ENCODE measurements around the gene SPACA4. TPM values are rescaled to one million over a fixed set of nuclear protein-coding genes. Genes with fewer than 3 reads are reported as not detected.
A peak's percentile ranks its signal among the peaks of the same experiment; 100 is the strongest.
"Not testable (repeated sequence)": the region's sequence is repeated elsewhere in the genome, so short reads cannot be mapped to it uniquely, and the experiment has no call there.

SPACA4 gene
- total RNA-seq, 2 experiments from 2014 or later = not detected

DNA sequence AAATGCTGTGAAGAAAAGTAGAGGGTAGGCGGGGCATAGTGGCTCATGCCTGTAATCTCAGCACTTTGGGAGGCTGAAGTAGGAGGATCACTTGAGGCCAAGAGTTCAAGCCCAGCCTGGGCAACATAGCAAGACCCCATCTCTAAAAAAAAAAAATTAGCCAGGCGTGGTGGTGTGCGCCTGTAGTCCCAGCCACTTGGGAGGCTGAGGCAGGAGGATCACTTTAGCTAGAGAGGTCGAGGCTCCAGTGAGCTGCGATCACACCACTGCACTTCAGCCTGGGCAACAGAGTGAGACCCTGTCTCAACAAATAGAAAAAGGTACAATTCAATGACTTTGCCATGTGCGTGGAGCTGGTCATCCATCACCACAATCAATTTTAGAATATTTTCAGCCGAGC, 28.6 kb upstream of the SPACA4 start:
- ATAC-seq; H3K27ac Mint-ChIP-seq; H3K4me3 Mint-ChIP-seq; H3K36me3 Mint-ChIP-seq (ENCODE audit: low read depth); H3K4me1 Mint-ChIP-seq (ENCODE audit: low read depth); POLR2A ChIA-PET; H3K27me3 Mint-ChIP-seq (ENCODE audit: low read depth); H3K9me3 Mint-ChIP-seq (ENCODE audit: insufficient read depth); DNase-seq: not testable (repeated sequence)
- CTCF ChIA-PET = interaction anchor here (1.0 kb wide), 1 partner anchor 187 kb away, joined by 3 read pairs; the partner anchor contains the start of gene KDELR1

DNA sequence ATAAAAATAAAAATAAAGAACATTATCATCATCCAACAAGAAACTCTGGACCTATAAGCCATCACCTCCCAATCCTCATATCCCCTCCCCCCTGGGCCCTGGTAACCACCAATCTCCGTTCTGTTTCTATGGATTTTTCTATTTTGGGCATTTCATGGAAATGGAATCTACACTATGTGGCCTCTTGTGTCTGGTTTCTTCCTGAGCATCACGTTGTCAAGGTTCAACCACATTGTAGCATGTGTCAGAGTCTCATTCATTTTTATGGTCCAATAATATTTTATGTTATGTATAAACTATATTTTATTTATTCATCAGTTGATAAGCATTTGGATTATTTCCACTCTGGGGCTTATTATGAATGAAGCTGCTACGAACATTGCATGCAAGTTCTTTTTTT, 27.7 kb upstream of the SPACA4 start:
- H3K4me3 Mint-ChIP-seq = no peak overlapping the region
- DNase-seq (no peak), ATAC-seq (no peak)
- peaks cover under 1% of the 10 kb centered on the region for H3K4me1 Mint-ChIP-seq (ENCODE audit: low read depth)
- no peaks in the 10 kb centered on the region for H3K9me3 Mint-ChIP-seq (ENCODE audit: insufficient read depth)
- POLR2A ChIA-PET = no interaction called here
- H3K36me3 Mint-ChIP-seq (ENCODE audit: low read depth) = no peaks in the 10 kb centered on the region
- CTCF ChIA-PET = interaction anchor here (1.7 kb wide), 1 partner anchor 89 kb away, joined by 6 read pairs; no protein-coding TSS in a partner anchor
- no peaks in the 10 kb centered on the region for H3K27me3 Mint-ChIP-seq (ENCODE audit: low read depth)
- H3K27ac Mint-ChIP-seq = no peak overlapping the region

DNA sequence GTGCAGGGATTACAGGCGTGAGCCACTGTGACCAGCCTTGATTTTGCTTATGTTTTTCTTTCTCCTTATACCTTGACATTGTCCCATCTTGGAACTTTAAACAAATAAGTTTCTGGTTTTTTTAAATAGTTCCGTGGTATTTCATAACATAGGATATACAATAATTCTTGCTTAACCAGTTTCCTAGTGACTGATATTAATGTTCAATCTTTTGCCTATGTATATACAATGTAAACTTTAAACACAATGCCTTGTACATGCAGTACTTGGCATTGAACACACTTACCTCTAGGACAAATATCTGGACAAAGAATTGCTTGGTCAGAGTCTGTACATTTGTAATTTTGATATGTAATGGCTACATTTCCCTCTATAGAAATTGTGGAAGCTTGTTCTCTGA, 24.4 kb upstream of the SPACA4 start:
- DNase-seq (no peak), ATAC-seq (no peak)
- H3K4me3 Mint-ChIP-seq = no peak overlapping the region
- H3K36me3 Mint-ChIP-seq (ENCODE audit: low read depth) = no peaks in the 10 kb centered on the region
- CTCF ChIA-PET = interaction anchor here (1.9 to 9.6 kb wide), 3 partner anchors 26 to 75 kb away, joined by 4 to 166 read pairs (median 18); no protein-coding TSS in a partner anchor
- H3K27me3 Mint-ChIP-seq (ENCODE audit: low read depth) = no peaks in the 10 kb centered on the region
- no peak overlapping the region for H3K27ac Mint-ChIP-seq
- POLR2A ChIA-PET = no interaction called here
- H3K9me3 Mint-ChIP-seq (ENCODE audit: insufficient read depth) = no peaks in the 10 kb centered on the region
- peaks cover 6% of the 10 kb centered on the region for H3K4me1 Mint-ChIP-seq (ENCODE audit: low read depth)

DNA sequence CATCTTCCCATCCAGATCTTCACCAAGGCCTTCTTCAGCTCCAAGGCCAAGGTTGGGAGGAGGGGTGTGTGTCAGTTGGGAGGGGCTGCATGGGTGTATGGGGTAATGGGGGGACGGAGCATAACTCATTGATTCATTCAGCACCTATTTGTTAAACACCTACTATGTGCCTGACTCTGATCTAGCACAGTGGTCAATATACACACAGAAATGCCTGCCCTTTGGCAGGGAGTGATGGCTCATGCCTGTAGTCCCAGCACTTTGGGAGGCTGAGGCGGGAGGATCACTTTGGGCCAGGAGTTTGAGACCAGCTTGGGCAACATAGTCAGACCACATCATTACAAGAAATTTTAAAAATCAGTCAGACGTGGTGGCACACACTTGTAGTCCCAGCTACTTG, 19.2 kb upstream of the SPACA4 start:
- ATAC-seq (no peak), DNase-seq (no peak)
- CTCF ChIA-PET = interaction anchor here (0.9 to 9.6 kb wide), 6 partner anchors 21 to 253 kb away, joined by 3 to 166 read pairs (median 5); partner anchors contain the start of gene KDELR1
- POLR2A ChIA-PET = no interaction called here
- no peaks in the 10 kb centered on the region for H3K36me3 Mint-ChIP-seq (ENCODE audit: low read depth)
- peaks cover 21% of the 10 kb centered on the region for H3K4me1 Mint-ChIP-seq (ENCODE audit: low read depth)
- H3K4me3 Mint-ChIP-seq = no peak overlapping the region
- H3K9me3 Mint-ChIP-seq (ENCODE audit: insufficient read depth) = no peaks in the 10 kb centered on the region
- no peak overlapping the region for H3K27ac Mint-ChIP-seq
- no peaks in the 10 kb centered on the region for H3K27me3 Mint-ChIP-seq (ENCODE audit: low read depth)

DNA sequence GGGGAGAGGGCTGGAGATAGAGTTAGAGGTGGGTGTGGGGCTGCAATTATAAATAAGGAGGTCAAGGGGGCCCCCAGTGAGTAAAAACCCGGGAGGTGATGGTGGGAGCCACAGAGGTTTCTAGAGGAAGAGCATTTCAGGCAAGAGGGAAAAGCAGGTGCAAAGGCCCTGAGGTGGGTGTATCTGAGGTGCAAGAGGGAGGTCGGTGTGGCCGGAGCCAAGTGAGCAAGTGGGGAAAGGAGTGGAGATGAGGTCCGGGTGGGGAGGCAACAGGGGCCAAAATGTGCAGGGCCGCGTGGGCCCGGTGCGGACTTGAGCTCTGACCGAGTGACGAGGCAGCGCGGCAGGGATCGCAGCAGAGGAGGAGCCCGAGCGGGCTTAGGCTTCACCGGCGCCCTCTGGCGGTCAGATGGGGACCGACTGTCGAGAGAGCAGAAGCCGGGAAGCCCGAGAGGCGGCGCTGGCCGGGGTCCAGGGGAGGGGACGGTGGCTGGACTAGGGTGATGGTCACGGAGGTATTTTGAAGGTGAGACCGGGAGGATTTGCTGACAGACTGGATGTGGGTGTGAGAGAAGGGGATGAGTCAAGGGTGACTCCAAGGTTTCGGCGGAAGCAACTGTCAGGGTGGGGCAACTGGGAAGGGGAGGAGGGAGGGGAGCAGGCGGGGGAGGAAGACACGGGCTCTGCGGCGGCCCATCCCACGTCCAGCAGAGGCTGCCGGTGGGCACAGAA, 17.7 kb upstream of the SPACA4 start:
- ChIA-PET POLR2A (interaction anchor here (0.6 to 0.8 kb wide), 2 partner anchors 20 to 30 kb away, joined by 3 read pairs; partner anchors contain the start of genes RPL18 and SPHK2), CTCF (interaction anchor here (0.5 to 9.6 kb wide), 25 partner anchors 8 to 275 kb away, joined by 3 to 166 read pairs (median 4); partner anchors contain the start of gene SPACA4)
- peaks cover 27% of the 10 kb centered on the region for H3K4me1 Mint-ChIP-seq (ENCODE audit: low read depth)
- peak overlapping the region; percentile 87 for H3K27ac Mint-ChIP-seq
- H3K4me3 Mint-ChIP-seq = peak overlapping the region; percentile 77
- H3K36me3 Mint-ChIP-seq (ENCODE audit: low read depth) = no peaks in the 10 kb centered on the region
- peak; percentile 92 for DNase-seq
- H3K9me3 Mint-ChIP-seq (ENCODE audit: insufficient read depth) = no peaks in the 10 kb centered on the region
- peak; percentile 94 for ATAC-seq
- H3K27me3 Mint-ChIP-seq (ENCODE audit: low read depth) = no peaks in the 10 kb centered on the region

DNA sequence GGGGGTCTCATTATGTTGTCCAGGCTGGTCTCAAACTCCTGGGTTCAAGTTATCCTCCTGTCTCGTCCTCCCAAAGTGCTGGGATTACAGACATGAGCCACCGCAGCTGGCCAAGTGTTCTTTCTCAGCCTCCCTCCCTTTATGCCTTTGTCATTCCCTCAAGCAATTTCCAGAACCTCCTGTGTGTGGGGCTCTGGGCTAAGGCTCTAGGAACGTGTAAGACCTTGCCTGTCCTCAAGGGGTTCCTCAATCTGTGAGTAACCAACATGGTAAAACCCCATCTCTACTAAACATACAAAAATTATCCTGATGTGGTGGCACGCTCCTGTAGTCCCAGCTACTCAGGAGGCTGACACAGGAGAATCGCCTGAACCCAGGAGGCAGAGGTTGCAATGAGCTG, 15.5 kb upstream of the SPACA4 start:
- DNase-seq (no peak), ATAC-seq (no peak)
- CTCF ChIA-PET = interaction anchor here (0.7 to 9.6 kb wide), 4 partner anchors 17 to 204 kb away, joined by 3 to 166 read pairs (median 18); no protein-coding TSS in a partner anchor
- peaks cover 21% of the 10 kb centered on the region for H3K4me1 Mint-ChIP-seq (ENCODE audit: low read depth)
- no peak overlapping the region for H3K27ac Mint-ChIP-seq
- H3K27me3 Mint-ChIP-seq (ENCODE audit: low read depth) = no peaks in the 10 kb centered on the region
- H3K9me3 Mint-ChIP-seq (ENCODE audit: insufficient read depth) = no peaks in the 10 kb centered on the region
- POLR2A ChIA-PET = no interaction called here
- H3K36me3 Mint-ChIP-seq (ENCODE audit: low read depth) = no peaks in the 10 kb centered on the region
- no peak overlapping the region for H3K4me3 Mint-ChIP-seq

DNA sequence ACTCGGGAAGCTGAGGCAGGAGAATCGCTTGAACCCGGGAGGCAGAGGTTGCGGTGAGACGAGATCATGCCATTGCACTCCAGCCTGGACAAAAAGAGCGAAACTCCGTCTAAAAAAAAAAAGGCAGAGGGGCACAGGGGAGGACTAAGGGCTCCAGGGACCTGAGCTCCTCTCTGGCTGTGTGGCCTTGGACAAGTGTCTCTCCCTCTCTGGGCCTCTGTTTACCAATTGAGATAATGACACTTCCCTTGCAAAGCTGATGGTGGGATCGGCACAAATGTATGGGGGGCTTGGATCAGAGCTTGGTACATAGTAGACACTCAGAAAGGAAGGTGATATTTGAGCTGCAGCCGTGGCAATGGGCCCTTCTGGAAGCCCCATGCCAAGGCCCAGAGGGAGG, 11.4 kb upstream of the SPACA4 start:
- peaks cover 10% of the 10 kb centered on the region for H3K4me1 Mint-ChIP-seq (ENCODE audit: low read depth)
- ATAC-seq (no peak), DNase-seq (no peak)
- H3K4me3 Mint-ChIP-seq = peak overlapping the region; percentile 27
- ChIA-PET CTCF (interaction anchor here (0.7 to 2.9 kb wide), 3 partner anchors 11 to 105 kb away, joined by 3 to 14 read pairs (median 5); no protein-coding TSS in a partner anchor), POLR2A (no interaction called here)
- no peaks in the 10 kb centered on the region for H3K9me3 Mint-ChIP-seq (ENCODE audit: insufficient read depth)
- H3K27ac Mint-ChIP-seq = peak overlapping the region; percentile 64
- no peaks in the 10 kb centered on the region for H3K36me3 Mint-ChIP-seq (ENCODE audit: low read depth)
- H3K27me3 Mint-ChIP-seq (ENCODE audit: low read depth) = no peaks in the 10 kb centered on the region

DNA sequence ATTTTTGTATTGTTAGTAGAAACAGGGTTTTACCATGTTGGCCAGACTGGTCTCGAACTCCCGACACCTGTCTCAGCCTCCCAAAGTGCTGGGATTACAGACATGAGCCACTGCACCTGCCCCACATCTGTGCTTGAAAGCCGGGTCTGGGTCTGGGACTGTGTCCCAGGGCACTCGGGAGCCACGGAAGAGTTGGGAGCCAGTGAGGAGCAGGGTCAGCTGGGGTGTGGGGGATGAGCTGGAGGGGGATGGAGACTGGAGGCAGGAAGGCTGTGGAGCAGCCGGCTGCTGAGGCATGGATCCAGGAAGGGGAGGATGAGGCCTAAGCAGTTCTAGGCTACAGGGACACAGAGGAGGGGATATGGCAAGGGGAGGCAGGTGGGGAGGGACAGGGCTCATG, 10.7 kb upstream of the SPACA4 start:
- Mint-ChIP-seq H3K4me1 (ENCODE audit: low read depth) (peaks cover 10% of the 10 kb centered on the region), H3K27ac (peak overlapping the region; percentile 84), H3K9me3 (ENCODE audit: insufficient read depth) (no peaks in the 10 kb centered on the region), H3K4me3 (peak overlapping the region; percentile 67), H3K27me3 (ENCODE audit: low read depth) (no peaks in the 10 kb centered on the region), H3K36me3 (ENCODE audit: low read depth) (no peaks in the 10 kb centered on the region)
- POLR2A ChIA-PET = no interaction called here
- no peak for ATAC-seq
- CTCF ChIA-PET = interaction anchor here (0.7 to 2.9 kb wide), 2 partner anchors 12 to 13 kb away, joined by 3 to 14 read pairs; no protein-coding TSS in a partner anchor
- no peak for DNase-seq

DNA sequence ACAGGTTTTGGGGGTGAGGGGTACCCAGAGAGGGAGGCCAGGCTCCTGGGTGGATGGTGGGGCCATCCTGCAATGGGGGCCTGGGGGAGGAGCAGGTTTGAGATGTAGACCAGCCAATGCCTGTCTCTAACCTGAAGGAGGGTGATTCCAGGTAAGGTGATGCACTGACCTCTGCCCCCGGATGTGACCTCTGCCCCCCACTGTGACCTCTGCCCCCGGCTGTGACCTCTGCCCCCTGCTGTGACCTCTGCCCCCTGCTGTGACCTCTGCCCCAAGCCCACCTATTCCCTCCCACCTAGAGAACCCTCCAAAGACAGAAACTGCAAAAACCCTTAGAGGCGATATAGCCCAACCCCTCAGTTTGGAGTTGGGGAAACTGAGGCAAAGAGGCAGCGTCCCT, 10.3 kb upstream of the SPACA4 start:
- Mint-ChIP-seq H3K4me1 (ENCODE audit: low read depth) (peaks cover 10% of the 10 kb centered on the region), H3K27me3 (ENCODE audit: low read depth) (no peaks in the 10 kb centered on the region), H3K27ac (peak overlapping the region; percentile 84), H3K4me3 (peak overlapping the region; percentile 67), H3K9me3 (ENCODE audit: insufficient read depth) (no peaks in the 10 kb centered on the region), H3K36me3 (ENCODE audit: low read depth) (no peaks in the 10 kb centered on the region)
- POLR2A ChIA-PET = no interaction called here
- ATAC-seq = no peak
- CTCF ChIA-PET = interaction anchor here (2.9 kb wide), 1 partner anchor 12 kb away, joined by 14 read pairs; no protein-coding TSS in a partner anchor
- DNase-seq = no peak

DNA sequence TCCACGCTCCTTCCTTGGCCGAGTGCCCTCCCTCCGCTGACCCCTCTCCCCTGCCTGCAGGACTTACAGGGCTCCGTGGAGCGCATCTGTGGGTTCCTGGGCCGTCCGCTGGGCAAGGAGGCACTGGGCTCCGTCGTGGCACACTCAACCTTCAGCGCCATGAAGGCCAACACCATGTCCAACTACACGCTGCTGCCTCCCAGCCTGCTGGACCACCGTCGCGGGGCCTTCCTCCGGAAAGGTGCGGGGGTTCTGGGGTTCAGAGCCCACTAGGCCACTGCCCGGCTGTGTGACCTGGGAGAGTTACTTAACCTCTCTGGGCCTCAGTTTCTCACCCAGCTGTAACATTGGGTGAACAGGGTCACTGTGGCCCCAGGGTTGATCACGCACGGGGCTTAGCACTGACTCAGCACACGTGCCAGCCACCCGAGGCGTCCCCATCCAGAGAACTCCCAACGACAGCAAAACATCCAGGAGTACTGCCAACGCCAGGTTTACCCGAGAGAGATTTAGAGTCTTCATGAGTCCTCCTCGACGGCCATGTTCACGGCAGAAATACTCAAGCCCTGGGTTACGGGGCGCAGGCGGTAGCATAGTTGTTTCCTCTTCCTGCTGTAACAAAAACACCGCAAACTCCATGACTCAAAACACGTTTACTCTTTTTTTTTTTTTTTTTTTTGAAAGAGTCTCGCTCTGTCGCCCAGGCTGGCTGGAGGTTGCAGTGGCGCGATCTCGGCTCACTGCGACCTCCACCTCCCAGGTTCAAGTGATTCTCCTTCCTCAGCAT, 9.7 kb upstream of the SPACA4 start:
- DNase-seq = peak; percentile 56
- peak; percentile 81 for ATAC-seq
- Mint-ChIP-seq H3K9me3 (ENCODE audit: insufficient read depth) (no peaks in the 10 kb centered on the region), H3K27ac (peak overlapping the region; percentile 84), H3K36me3 (ENCODE audit: low read depth) (no peaks in the 10 kb centered on the region), H3K4me1 (ENCODE audit: low read depth) (peaks cover 10% of the 10 kb centered on the region), H3K4me3 (peak overlapping the region; percentile 67), H3K27me3 (ENCODE audit: low read depth) (no peaks in the 10 kb centered on the region)
- POLR2A ChIA-PET = no interaction called here
- CTCF ChIA-PET = interaction anchor here (1.3 to 1.6 kb wide), 2 partner anchors 8 to 12 kb away, joined by 4 to 5 read pairs; no protein-coding TSS in a partner anchor

DNA sequence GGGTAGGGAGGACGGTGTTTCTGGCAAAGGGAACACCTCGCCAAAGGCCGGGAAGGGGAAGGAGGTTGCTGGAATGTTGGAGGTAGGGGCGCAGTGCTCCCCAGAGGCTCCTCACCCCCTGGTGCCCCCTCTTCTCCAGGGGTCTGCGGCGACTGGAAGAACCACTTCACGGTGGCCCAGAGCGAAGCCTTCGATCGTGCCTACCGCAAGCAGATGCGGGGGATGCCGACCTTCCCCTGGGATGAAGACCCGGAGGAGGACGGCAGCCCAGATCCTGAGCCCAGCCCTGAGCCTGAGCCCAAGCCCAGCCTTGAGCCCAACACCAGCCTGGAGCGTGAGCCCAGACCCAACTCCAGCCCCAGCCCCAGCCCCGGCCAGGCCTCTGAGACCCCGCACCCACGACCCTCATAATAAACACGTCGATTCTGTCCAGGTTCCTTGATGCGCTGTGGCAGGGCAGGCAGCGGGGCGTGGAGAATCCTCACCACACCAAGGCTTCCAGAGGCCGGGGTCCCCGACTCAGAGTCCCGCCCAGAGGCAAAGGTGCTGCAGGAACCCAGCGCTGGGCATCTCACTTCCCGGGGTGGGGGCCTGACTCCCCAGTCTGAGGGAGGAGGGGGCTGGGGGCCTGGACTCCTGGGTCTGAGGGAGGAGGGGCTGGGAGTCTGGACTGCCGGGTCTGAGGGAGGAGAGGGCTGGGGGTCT, 7.4 kb upstream of the SPACA4 start:
- POLR2A ChIA-PET = no interaction called here
- Mint-ChIP-seq H3K4me1 (ENCODE audit: low read depth) (peaks cover 2% of the 10 kb centered on the region), H3K4me3 (no peak overlapping the region), H3K27me3 (ENCODE audit: low read depth) (no peaks in the 10 kb centered on the region), H3K36me3 (ENCODE audit: low read depth) (no peaks in the 10 kb centered on the region), H3K9me3 (ENCODE audit: insufficient read depth) (no peaks in the 10 kb centered on the region), H3K27ac (no peak overlapping the region)
- ATAC-seq (no peak), DNase-seq (no peak)
- CTCF ChIA-PET = interaction anchor here (1.1 kb wide), 1 partner anchor 10 kb away, joined by 4 read pairs; no protein-coding TSS in a partner anchor

All from activated CD8-positive, alpha-beta T cell treated with anti-CD3 and anti-CD28 coated beads, Interleukin-2, amount 10 ng/mL, durations not matched to agents 7 days and 5 days (primary cell).